ENCODE results near the gene INHBC.

DNA sequence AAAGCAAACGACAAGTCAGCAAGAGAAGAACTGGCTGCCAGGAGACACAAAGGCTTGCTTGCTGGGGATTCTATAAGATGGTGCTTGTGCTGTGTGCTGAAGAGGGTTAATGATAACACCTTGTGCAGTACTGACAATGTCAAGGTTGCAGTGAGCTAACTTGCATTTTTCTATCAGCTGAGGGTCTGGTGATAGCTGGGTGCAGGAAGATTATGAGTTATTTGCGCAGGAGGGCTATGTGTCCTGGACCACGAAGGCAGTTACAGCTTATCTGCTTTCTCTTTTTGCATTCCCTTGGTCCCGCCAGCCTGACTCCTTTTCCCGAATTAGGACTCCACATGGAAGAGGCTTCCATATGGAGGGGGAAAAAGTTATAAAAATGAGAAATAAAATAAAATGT lies 46.2 kb upstream of the INHBC start:
- TF ChIP-seq, protein P1, sequence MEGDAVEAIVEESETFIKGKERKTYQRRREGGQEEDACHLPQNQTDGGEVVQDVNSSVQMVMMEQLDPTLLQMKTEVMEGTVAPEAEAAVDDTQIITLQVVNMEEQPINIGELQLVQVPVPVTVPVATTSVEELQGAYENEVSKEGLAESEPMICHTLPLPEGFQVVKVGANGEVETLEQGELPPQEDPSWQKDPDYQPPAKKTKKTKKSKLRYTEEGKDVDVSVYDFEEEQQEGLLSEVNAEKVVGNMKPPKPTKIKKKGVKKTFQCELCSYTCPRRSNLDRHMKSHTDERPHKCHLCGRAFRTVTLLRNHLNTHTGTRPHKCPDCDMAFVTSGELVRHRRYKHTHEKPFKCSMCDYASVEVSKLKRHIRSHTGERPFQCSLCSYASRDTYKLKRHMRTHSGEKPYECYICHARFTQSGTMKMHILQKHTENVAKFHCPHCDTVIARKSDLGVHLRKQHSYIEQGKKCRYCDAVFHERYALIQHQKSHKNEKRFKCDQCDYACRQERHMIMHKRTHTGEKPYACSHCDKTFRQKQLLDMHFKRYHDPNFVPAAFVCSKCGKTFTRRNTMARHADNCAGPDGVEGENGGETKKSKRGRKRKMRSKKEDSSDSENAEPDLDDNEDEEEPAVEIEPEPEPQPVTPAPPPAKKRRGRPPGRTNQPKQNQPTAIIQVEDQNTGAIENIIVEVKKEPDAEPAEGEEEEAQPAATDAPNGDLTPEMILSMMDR (conservative IDR thresholded peaks at IDR 0.05; ENCODE audit: low read depth, low read length): no peak
- TF ChIP-seq EZH2 (IDR thresholded peaks at IDR 0.05; ENCODE audit: low read length, unreplicated experiment) (no peak), EZH2phosphoT487 (IDR thresholded peaks at IDR 0.05; ENCODE audit: borderline replicate concordance, low read length) (no peak)

Measured in PC-3 (cell line).